ENCODE measurements around the gene FXYD5.

The FXYD5 gene

DNA sequence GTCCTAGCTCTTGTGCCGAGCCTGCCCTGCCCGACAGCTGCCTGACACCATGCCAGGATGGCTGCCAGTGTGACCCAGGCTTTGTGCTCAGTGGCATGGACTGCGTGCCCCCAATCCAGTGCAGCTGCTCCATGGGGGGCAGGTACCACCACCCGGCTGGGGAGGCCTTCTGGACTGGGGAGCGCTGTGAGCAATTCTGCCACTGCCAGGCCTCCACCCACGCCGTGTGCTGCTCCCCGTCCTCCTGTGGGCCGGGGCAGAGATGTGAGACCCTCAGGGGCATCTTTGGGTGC, 48.3 kb upstream of the FXYD5 start:
- H3K79me2 ChIP-seq (ENCODE audit: insufficient read depth, low read length) = no peaks in the 10 kb centered on the region
- no peak overlapping the region for H3K9ac ChIP-seq (ENCODE audit: low read depth, low read length, poor library complexity, severe bottlenecking)
- no peaks in the 10 kb centered on the region for H3K36me3 ChIP-seq (ENCODE audit: insufficient read depth, low read length)
- no peaks in the 10 kb centered on the region for H4K20me1 ChIP-seq (ENCODE audit: insufficient read depth, low read length, poor library complexity, severe bottlenecking)
- H3K9me2 ChIP-seq (replicated peaks; ENCODE audit: low read depth, low read length) = no peaks in the 10 kb centered on the region
- H3K4me3 ChIP-seq (ENCODE audit: low read length, poor library complexity, severe bottlenecking) = no peak overlapping the region
- TF ChIP-seq, protein P1, sequence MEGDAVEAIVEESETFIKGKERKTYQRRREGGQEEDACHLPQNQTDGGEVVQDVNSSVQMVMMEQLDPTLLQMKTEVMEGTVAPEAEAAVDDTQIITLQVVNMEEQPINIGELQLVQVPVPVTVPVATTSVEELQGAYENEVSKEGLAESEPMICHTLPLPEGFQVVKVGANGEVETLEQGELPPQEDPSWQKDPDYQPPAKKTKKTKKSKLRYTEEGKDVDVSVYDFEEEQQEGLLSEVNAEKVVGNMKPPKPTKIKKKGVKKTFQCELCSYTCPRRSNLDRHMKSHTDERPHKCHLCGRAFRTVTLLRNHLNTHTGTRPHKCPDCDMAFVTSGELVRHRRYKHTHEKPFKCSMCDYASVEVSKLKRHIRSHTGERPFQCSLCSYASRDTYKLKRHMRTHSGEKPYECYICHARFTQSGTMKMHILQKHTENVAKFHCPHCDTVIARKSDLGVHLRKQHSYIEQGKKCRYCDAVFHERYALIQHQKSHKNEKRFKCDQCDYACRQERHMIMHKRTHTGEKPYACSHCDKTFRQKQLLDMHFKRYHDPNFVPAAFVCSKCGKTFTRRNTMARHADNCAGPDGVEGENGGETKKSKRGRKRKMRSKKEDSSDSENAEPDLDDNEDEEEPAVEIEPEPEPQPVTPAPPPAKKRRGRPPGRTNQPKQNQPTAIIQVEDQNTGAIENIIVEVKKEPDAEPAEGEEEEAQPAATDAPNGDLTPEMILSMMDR (conservative IDR thresholded peaks at IDR 0.05; ENCODE audit: low read length) = no peak
- no peak for TF ChIP-seq EZH2phosphoT487 (IDR thresholded peaks at IDR 0.05; ENCODE audit: borderline replicate concordance)
- no peaks in the 10 kb centered on the region for H3K9me3 ChIP-seq (ENCODE audit: insufficient read depth, low read depth, low read length)
- no peaks in the 10 kb centered on the region for H3K27me3 ChIP-seq (ENCODE audit: insufficient read depth, low read length, poor library complexity, severe bottlenecking)
- no peak overlapping the region for H3K4me2 ChIP-seq (ENCODE audit: low read depth, low read length, poor library complexity, severe bottlenecking)
- H3F3A ChIP-seq (ENCODE audit: low read depth) = no peaks in the 10 kb centered on the region
- no peaks in the 10 kb centered on the region for H3K4me1 ChIP-seq (ENCODE audit: insufficient read depth, low read length, poor library complexity, severe bottlenecking)
- no peak overlapping the region for H2AFZ ChIP-seq (ENCODE audit: low read length)

DNA sequence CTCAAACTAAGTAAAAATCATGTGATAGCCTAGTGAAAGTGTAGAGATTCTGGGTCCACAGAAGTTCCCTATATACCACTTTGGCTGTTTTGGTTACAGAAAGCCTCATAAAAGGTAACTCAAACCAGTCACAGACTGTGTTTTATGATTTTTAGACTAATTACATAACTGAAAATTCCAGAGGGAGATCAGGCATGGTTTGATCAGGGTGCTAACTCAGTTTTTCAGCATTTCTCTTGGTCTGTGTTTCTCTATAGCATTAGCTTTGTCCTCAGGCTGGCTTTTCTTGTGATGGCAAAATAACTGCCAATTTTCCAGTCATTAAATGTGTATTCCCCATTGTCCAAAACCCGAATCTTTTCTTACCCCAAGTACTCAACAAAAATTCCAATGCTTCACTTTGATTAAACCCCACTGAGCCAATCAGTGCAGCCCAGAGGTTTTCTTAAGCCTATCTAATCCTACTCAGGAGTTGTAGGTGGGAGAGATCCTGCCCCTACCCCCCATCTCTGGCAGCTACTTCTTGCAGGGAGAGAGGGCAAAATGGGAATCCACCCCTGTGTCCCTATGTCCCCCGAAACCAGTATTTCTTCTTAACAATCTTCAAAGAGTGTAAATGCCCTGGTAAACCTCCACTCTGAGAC, 47.5 kb upstream of the FXYD5 start:
- Histone ChIP-seq H3K79me2 (ENCODE audit: insufficient read depth, low read length) (no peaks in the 10 kb centered on the region), H3K4me1 (ENCODE audit: insufficient read depth, low read length, poor library complexity, severe bottlenecking) (no peaks in the 10 kb centered on the region), H3K4me3 (ENCODE audit: low read length, poor library complexity, severe bottlenecking) (no peak overlapping the region), H3K9me2 (replicated peaks; ENCODE audit: low read depth, low read length) (no peaks in the 10 kb centered on the region), H3K9me3 (ENCODE audit: insufficient read depth, low read depth, low read length) (no peaks in the 10 kb centered on the region), H2AFZ (ENCODE audit: low read length) (no peak overlapping the region), H3K9ac (ENCODE audit: low read depth, low read length, poor library complexity, severe bottlenecking) (no peak overlapping the region), H3K36me3 (ENCODE audit: insufficient read depth, low read length) (no peaks in the 10 kb centered on the region), H3F3A (ENCODE audit: low read depth) (no peaks in the 10 kb centered on the region), H3K4me2 (ENCODE audit: low read depth, low read length, poor library complexity, severe bottlenecking) (no peak overlapping the region), H4K20me1 (ENCODE audit: insufficient read depth, low read length, poor library complexity, severe bottlenecking) (no peaks in the 10 kb centered on the region), H3K27me3 (ENCODE audit: insufficient read depth, low read length, poor library complexity, severe bottlenecking) (no peaks in the 10 kb centered on the region)
- TF ChIP-seq EZH2phosphoT487 (IDR thresholded peaks at IDR 0.05; ENCODE audit: borderline replicate concordance) = no peak
- TF ChIP-seq, protein P1 (conservative IDR thresholded peaks at IDR 0.05; ENCODE audit: low read length) = no peak

DNA sequence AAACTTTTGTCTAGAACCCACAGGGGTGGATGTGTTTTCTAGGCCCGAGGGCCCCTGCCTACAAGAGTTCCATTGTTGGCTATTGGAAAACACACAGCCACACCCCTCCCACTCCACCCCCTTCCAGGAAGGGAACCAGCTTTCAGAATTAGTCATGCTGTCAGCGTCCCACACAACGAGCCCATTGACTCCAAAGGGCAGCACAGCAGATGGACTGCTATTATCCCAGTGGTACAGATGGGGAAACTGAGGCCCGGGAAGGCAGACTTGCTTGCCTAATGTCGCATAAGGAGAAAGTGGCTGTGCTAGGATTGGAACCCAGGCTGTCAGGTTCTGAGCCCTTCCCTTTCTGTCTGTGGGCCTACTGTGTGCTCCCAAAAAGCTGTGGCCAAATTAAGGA, 47.0 kb upstream of the FXYD5 start:
- Histone ChIP-seq H3K9me3 (ENCODE audit: insufficient read depth, low read depth, low read length) (no peaks in the 10 kb centered on the region), H3F3A (ENCODE audit: low read depth) (no peaks in the 10 kb centered on the region), H3K36me3 (ENCODE audit: insufficient read depth, low read length) (no peaks in the 10 kb centered on the region), H3K4me2 (ENCODE audit: low read depth, low read length, poor library complexity, severe bottlenecking) (no peak overlapping the region), H3K9ac (ENCODE audit: low read depth, low read length, poor library complexity, severe bottlenecking) (no peak overlapping the region), H3K27me3 (ENCODE audit: insufficient read depth, low read length, poor library complexity, severe bottlenecking) (no peaks in the 10 kb centered on the region), H2AFZ (ENCODE audit: low read length) (no peak overlapping the region), H3K79me2 (ENCODE audit: insufficient read depth, low read length) (no peaks in the 10 kb centered on the region), H3K4me1 (ENCODE audit: insufficient read depth, low read length, poor library complexity, severe bottlenecking) (no peaks in the 10 kb centered on the region), H3K9me2 (replicated peaks; ENCODE audit: low read depth, low read length) (no peaks in the 10 kb centered on the region), H3K4me3 (ENCODE audit: low read length, poor library complexity, severe bottlenecking) (no peak overlapping the region), H4K20me1 (ENCODE audit: insufficient read depth, low read length, poor library complexity, severe bottlenecking) (no peaks in the 10 kb centered on the region)
- no peak for TF ChIP-seq EZH2phosphoT487 (IDR thresholded peaks at IDR 0.05; ENCODE audit: borderline replicate concordance)
- TF ChIP-seq, protein P1 (conservative IDR thresholded peaks at IDR 0.05; ENCODE audit: low read length) = no peak

Measured in Loucy (cell line).